ENCODE data around the gene ERVH48-1.
"Not testable (repeated sequence)": the region's sequence is repeated elsewhere in the genome, so short reads cannot be mapped to it uniquely, and the experiment has no call there.

Gene ERVH48-1

GRCh38 chr21:42911920-42912319, 13.5 kb downstream of the ERVH48-1 start:
- in situ Hi-C loops (cut with HindIII; ENCODE audit: low sequenced_read_pairs), result not testable (repeated sequence)

- in situ Hi-C loops (cut with HindIII; ENCODE audit: low sequenced_read_pairs), result not testable (repeated sequence)
These were observed 16.9 kb downstream of the ERVH48-1 start for GRCh38 chr21:42908484-42908883.

DNA sequence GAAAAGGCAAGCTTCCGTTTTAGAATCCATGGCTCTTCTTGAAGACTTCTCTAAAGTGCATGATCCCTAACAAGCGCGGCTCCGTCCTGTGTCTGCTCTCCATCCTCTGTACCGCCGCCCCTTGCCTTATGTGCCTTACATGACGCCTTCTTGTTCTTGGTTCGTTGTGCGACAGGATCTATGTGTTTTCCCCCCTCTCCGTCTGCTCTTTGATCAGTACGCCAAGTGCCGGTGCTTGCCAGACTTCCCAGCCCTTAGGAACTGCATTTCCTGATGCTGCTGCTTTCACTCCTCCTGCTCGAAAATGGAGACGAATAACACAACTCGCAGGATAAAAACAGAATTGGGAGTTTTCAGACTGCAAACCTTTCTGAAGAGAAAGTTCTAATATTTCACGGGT, 19.2 kb downstream of the ERVH48-1 start:
- in situ Hi-C loops (cut with HindIII; ENCODE audit: low sequenced_read_pairs), result no loop called here

DNA sequence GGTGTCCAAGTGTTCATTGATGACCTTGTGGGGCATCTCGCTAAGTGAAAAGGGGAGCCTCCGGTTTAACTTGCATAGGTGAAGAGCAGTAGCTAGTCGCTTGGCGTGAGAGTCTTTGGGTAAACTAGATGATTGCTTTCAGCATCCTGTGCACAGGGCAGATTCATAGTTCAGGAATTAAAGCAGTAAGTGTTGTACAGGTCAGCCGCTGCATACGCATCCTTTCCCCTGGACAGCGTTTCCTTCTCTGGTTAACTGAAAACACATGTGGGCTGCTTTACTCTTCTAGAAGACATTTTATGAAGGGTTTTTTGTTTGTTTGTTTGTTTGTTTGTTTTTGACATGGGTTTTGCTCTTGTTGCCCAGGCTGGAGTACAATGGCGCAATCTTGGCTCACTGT, 20.2 kb downstream of the ERVH48-1 start:
- in situ Hi-C loops (cut with HindIII; ENCODE audit: low sequenced_read_pairs), result no loop called here

GRCh38 chr21:42903817-42904216, 21.6 kb downstream of the ERVH48-1 start:
- in situ Hi-C loops (cut with HindIII; ENCODE audit: low sequenced_read_pairs), result no loop called here

GRCh38 chr21:42900446-42900845, 25.0 kb downstream of the ERVH48-1 start:
- in situ Hi-C loops (cut with HindIII; ENCODE audit: low sequenced_read_pairs), result no loop called here

DNA sequence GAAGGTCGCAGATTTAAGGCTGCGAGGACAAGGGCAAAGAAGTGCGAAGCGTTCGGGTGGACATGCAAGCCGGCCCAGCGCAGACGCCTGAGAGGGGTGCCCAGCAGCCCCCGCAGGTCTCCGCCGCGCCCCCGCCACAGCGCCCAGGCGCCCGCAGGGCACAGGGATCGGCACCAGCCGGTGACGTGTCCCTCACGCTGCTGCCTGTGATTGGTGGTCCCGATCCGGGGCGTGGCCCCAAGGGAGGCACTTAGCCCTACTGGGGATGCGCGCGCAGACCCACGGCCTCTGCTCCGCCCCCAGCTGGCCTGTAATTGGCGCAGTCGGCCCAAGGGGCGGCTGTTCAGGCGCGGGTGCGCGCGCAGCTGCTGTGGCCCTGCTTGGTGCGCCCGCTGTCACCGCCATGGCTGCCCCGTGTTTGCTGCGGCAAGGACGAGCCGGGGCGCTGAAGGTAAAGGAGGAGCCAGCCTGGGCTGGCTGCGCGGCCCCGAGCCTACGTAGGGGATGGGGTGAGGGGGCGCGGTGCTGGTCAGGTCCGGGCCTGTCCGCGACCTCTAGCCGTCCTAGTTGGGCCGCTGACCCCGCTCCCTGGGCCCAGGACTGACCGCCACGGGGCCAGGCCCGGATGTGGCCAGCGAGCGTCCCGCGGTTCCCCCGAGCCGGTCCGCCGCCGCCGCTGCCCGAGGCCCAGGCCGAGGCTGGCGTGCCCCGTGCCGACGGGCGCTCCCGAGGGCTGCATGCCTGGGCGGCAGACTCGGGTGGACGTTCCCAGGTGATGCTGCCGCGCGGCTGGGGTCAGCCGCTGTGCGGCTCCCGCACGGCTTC, 32.3 kb downstream of the ERVH48-1 start, which contains the start of gene NDUFV3:
TSS of gene NDUFV3 (plus strand) at position 379 of the 825 bp plus-strand sequence. CDS start at position 404, 25 bp downstream.
- in situ Hi-C loops (cut with HindIII; ENCODE audit: low sequenced_read_pairs), result no loop called here

- in situ Hi-C loops (cut with HindIII; ENCODE audit: low sequenced_read_pairs), result no loop called here
These were observed 32.9 kb downstream of the ERVH48-1 start for GRCh38 chr21:42892582-42892930.

GRCh38 chr21:42887326-42887725, 38.1 kb downstream of the ERVH48-1 start:
- in situ Hi-C loops (cut with HindIII; ENCODE audit: low sequenced_read_pairs), result no loop called here

DNA sequence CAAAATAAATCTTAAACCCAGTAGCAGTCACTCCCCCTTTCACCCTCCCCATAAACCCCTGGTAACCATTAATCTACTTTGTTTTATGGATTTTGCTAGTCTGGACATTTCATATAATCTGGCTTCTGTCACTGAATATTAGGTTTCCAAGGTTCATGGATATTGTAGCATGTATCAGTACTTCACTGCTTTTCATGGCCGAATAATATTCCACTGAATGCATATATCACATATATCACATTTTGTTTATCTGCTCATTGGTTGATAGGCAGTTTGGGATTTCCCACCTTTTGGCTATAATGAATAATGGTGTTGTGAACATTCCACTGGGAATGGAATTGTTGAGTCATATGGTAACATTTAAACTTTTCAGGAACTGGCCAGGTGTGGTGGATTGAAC, 41.5 kb downstream of the ERVH48-1 start:
- in situ Hi-C loops (cut with HindIII; ENCODE audit: low sequenced_read_pairs), result no loop called here

- in situ Hi-C loops (cut with HindIII; ENCODE audit: low sequenced_read_pairs), result no loop called here
These were observed 45.1 kb downstream of the ERVH48-1 start for GRCh38 chr21:42880352-42880751.

DNA sequence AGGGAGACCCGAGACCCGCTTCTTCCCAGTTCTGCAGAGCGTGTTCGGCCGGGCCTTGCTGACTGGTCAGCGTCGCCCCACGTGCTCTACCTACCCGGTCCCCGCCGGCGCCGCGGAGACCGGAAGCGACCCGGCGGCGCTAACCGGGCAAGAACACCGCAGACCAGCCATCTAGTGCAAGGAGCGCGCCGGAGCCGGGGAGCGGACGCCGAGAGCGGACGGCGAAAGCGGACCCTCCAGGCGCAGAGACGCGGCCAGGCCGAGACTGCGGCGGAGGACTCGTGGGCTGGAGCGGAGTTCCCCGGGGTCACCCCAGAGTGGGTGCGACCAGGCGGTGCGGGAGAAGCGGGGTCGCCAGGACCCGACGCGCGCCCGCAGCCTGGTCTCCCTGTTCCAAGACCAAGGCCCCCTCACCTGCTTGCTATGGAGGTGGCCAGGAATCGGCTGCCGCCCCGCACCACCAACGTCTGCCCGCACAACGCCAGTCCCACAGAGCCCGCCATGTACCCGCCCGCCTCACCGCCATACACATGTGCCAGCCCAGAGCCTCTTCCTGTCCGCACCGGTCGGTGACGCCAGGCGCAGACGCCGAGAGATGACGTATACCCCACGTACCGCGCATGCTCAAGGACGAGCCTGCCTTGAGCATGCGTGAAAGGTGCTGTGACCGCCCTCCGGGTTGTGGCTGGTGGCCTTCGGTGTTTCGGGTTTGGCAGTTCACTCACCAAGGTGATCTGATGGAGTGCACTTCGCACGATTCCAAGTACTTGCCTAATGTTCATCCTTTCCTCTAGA, 46.2 kb downstream of the ERVH48-1 start, which contains the start of gene WDR4:
TSS of gene WDR4 (minus strand) at position 547 of the 795 bp plus-strand sequence. CDS start at position 503, 44 bp downstream.
- in situ Hi-C loops (cut with HindIII; ENCODE audit: low sequenced_read_pairs), result loop anchor here (10.0 kb wide), 1 partner anchor 56 kb away; no protein-coding TSS in a partner anchor

GRCh38 chr21:42878678-42878992, 46.8 kb downstream of the ERVH48-1 start:
- in situ Hi-C loops (cut with HindIII; ENCODE audit: low sequenced_read_pairs), result loop anchor here (10.0 kb wide), 1 partner anchor 56 kb away; no protein-coding TSS in a partner anchor

DNA sequence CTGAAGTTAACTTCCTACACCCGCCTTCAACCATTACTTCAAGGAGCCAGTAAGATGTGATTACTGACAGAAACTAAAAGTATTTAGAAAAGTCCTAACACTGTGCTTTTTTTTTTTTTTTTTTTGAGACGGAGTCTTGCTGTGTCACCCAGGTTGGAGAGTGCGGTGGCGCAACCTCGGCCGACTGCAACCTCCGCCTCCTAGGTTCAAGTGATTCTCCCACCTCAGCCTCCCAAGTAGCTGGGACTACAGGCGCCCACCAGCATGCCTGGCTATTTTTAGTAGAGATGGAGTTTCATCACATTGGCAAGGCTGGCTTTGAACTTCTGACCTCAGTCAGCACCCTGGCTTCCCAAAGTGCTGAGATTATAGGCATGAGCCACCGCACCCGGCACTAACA, 49.6 kb downstream of the ERVH48-1 start:
- in situ Hi-C loops (cut with HindIII; ENCODE audit: low sequenced_read_pairs), result loop anchor here (10.0 kb wide), 1 partner anchor 59 kb away; no protein-coding TSS in a partner anchor

- in situ Hi-C loops (cut with HindIII; ENCODE audit: low sequenced_read_pairs), result loop anchor here (10.0 kb wide), 1 partner anchor 62 kb away; no protein-coding TSS in a partner anchor
These were observed 52.3 kb downstream of the ERVH48-1 start for GRCh38 chr21:42873096-42873495.

GRCh38 chr21:42868196-42868595, 57.2 kb downstream of the ERVH48-1 start:
- in situ Hi-C loops (cut with HindIII; ENCODE audit: low sequenced_read_pairs), result no loop called here
